ENCODE results near the gene SLC44A5.
"Not testable (repeated sequence)": the region's sequence is repeated elsewhere in the genome, so short reads cannot be mapped to it uniquely, and the experiment has no call there.

SLC44A5 gene

DNA sequence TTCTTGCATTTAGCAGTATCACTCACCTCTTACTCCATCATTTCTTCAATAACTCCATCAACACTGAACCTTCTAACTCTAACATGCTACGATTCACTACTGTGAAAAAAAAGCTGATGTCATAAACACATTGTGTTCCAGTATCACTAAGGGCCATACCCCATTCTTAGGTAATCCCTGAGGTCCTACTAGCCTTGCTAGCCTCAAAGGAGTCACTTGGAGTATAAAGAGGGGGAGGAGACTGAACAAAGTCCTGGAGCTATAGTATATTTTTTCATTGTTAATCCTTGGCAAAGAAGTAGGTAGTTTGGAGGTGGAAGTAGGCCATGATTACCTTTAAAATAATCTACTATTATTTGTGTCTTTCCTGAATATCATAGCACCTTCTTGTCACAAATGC lies at the start of gene SLC44A5:
SLC44A5 (minus strand) TSS at position 101 of the 400 bp plus-strand sequence. CDS start 69,667 bp downstream, outside the sequence.
- DNase-seq = no peak

DNA sequence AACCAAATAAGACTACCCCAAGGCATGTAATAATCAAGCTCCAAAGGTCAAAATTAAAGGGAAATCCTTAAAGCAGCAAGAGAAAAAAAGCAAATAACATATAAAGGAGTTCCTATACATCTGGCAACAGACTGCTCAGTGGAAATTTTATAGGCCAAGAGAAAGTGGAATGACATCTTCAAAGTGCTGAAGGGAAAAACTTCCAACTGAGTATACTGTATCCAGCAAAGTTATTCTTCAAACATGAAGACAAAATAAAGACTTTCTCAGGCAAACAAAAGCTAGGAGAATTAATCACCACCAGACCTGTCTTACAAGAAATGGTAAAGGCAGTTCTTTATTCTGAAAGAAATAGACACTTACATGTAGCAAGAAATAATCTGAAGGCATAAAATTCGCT lies 45.0 kb upstream of the SLC44A5 start:
- DNase-seq = no peak

DNA sequence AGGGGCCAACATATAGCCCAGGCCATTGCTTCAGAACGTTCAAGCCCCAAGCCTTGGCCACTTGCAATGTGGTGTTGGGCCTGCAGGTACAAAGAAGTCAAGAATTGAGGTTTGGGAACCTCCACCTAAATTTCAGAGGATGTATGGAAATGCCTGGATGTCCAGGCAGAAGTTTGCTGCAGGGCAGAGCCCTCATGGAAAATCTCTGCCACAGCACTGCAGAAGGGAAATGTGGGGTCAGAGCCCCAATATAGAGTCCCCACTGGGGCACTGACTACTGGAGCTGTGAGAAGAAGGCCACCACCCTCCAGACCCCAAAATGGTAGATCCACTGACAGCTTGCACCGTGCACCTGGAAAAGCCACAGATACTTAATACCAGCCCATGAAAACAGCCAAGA lies 36.3 kb upstream of the SLC44A5 start:
- not testable (repeated sequence) for DNase-seq

DNA sequence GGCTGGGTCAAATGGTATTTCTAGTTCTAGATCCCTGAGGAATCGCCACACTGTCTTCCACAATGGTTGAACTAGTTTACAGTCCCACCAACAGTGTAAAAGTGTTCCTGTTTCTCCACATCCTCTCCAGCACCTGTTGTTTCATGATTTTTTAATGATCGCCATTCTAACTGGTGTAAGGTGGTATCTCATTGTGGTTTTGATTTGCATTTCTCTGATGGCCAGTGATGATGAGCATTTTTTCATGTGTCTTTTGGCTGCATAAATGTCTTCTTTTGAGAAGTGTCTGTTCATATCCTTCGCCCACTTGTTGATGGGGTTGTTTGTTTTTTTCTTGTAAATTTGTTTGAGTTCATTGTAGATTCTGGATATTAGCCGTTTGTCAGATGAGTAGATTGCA lies 34.2 kb upstream of the SLC44A5 start:
- not testable (repeated sequence) for DNase-seq

DNA sequence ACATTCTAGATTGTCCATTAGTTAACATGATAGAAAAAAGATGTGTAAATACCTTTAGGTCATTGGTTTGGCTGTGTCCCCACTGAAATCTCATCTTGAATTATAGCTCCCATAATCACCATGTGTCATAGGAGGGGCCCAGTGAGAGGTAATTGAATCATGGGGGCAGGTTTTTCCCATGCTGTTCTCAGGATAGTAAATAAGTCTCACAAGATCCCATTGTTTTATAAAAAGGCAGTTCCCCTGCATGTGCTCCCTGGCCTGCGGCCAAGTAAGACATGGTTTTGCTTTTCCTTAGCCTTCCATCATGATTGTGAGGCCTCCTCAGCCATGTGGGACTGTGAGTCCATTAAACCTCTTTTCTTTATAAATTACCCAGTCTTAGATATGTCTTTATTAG lies 32.5 kb upstream of the SLC44A5 start:
- peak; percentile 7 for DNase-seq

DNA sequence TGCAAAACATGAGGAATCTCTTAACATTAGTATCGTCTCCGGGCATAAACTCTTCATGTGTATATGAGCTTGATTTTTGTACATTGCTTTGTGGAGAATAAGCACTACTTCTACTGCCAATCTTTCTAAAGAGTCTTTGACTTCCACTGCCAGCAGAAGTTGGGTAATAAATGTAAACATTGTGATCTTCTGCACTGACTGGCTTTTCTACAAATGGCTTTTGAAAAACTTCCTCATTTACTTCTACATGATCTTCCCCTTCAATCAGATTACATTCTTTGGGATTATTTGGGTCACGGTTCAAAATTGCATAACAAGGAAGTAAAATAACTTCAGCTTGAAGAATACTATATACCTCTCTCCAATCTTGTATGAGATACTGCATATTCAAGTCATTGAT lies 30.4 kb upstream of the SLC44A5 start:
- DNase-seq = no peak

DNA sequence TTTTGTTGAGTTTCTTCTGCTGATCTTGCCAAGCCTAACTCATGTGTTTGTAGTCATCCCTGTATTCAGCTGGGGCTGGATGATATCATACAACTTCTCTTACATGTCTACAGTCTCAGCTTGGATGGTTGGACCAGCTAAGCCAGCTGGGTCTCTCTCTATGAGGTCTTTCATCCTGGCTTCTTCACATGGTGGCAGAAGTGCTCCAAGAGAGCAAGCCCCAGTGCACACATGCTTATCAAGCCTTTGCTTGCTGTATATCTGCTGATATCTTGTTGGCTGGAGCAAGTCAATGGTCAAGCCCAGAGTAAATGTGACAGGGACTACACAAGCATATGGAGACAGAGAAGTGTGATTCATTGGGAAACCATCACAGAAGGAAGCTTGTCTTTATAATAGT lies 29.2 kb upstream of the SLC44A5 start:
- DNase-seq = no peak

DNA sequence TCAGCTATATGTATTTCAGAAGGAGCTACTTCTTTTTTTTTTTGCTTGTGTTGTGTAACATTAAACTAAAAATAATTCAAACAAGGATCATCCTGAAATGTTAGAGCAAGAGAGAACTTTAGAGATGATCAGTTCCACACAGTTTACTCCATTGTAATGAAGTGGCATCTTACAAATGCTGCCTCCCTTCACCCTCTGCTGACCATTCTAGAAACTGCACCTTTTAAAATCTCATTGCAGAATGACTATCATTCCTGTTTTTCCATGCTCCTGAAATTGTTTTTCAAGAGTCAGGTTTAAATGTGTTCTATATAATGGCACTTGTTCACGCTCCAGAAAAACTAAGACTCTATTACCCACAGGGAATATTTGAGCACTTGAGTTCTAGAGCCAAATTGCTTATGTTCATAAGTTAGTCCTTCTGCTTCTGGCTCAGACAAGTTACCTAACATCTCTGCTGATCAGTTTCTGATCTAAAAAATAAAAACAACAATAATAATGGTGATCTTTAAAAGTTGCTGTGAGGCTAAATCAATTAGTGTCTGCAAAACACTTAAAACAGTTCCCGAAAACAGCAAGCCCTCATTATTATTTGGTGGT lies 21.5 kb upstream of the SLC44A5 start:
- peak; percentile 51 for DNase-seq

DNA sequence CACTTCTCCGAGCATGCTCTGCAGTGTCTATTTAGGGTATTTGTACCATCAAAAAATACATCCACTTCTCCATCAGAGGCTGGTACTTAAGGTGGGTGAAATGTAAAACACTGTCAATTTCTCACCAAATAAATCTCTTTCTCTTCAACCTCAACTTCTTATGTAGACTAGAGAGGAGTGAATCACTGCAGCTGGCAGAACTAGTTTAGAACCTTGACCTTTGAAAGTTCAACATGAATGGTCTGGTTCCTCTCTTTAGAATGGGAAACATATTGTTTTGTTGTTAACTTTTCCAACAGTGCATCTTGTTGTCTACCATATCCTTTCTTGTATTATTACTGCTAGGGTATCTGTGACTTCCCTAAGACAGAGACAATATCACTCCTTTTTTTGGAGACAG lies 20.1 kb upstream of the SLC44A5 start:
- no peak for DNase-seq

DNA sequence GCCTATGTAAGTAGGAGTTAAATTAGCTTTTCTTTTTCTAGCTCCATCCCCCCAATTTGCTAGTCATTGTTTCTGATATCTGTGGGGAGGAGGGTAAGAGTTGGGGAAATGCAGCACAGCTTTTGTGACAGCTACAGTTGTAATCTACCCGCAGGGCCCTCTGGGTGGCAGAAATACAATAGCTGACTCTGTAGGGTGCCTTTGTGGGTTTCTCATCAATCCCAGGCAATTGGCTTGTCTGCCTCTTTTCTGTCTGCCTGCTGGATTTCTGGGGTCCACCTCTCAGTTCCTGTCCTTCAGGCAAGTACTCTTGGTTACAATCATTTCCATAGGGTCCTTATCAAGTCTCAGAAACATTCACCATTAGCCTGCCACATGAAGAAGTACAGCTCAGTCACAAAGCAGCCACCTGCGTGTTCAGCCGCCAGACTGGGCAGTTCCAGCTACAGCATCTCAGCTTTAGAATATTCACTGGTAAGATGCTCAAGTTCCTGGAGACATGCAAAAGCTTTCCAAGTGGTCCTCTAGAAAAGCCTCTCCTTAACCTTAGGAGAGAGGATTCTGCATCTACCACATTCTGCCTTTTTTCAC lies 19.2 kb upstream of the SLC44A5 start:
- peak; percentile 79 for DNase-seq

DNA sequence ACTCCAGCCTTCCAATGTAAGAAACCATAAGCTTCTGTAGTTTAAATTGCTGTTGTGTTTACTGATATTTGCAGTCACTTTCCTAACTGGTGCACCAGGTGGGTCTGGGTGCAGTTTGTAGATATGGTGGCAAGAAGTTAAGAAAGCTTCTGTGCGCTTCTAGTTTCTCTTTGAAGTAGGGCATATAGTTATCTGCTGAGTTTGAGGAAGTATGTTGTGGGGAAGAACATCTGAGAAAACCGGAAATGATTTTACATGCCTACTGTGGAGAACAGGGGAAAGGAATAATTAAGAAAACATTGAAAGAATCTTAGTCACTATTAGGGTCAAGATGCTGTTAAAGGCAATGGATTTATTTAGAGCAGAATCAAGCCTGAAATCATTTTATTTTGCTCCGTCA lies 14.9 kb upstream of the SLC44A5 start:
- no peak for DNase-seq

DNA sequence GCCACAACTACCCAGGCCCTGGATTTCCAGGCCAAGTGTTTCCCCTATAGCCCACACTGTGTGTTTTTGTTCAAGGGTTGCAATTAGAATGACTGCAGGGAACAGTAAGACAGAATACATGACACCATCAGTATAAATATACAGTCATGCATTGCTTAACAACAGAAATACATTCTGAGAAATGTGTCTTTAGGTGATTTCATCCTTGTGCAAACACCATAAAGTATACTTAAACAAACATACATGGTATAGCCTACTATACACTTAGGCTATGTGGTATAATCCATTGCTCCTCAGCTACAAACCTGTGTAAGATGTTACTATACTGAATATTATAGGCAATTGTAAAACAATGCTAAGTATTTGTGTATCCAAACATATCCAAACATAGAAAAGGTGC lies 7.5 kb upstream of the SLC44A5 start:
- DNase-seq = no peak

DNA sequence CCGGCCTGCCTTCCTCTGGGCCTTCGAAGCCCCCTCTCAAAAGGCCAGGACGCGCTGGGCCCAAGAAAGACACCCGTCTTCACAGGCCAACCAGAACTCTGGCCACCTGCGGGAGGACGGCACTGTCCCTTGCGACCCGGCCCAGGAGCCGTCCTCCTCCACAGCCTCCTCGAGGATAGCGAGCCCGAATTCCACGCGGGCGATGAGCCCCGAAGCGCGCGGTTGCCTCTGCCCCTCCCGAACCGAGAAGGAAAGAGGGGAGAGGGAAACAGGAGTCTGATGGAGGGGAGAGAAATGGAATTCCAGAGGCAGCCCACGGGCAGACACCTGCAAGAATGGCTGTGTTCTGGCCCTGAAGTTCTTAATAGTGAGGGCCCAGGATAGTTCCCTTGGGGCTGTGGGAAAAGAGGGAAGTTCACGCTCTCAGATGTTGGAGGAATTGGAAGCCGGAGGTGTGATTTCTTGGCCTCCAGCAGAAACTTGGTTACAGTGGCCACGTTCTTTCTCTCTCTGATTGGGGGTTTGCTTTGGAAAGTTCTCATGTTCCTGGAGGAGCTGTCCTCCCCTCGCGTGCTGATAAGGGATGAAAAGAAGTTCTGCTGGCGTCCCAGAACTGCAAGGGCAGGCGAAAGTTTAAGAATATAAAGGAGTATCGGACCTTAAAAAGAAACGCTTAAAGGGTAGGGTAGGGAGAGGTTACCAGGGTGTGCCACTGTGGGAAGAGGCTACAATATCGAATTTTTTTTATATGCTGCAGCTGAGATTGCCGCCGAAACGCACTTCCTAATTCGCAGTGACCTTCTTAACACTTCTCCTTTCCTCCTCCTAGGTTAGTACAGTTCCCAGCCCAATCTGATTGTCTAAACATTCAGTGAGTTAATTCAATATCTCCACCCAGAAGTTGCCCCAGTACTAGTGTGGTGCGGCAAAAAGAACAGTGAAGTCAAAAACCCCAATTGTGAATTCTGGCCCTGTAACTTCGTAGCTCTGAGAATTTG lies 5.8 kb upstream of the SLC44A5 start:
- no peak for DNase-seq

DNA sequence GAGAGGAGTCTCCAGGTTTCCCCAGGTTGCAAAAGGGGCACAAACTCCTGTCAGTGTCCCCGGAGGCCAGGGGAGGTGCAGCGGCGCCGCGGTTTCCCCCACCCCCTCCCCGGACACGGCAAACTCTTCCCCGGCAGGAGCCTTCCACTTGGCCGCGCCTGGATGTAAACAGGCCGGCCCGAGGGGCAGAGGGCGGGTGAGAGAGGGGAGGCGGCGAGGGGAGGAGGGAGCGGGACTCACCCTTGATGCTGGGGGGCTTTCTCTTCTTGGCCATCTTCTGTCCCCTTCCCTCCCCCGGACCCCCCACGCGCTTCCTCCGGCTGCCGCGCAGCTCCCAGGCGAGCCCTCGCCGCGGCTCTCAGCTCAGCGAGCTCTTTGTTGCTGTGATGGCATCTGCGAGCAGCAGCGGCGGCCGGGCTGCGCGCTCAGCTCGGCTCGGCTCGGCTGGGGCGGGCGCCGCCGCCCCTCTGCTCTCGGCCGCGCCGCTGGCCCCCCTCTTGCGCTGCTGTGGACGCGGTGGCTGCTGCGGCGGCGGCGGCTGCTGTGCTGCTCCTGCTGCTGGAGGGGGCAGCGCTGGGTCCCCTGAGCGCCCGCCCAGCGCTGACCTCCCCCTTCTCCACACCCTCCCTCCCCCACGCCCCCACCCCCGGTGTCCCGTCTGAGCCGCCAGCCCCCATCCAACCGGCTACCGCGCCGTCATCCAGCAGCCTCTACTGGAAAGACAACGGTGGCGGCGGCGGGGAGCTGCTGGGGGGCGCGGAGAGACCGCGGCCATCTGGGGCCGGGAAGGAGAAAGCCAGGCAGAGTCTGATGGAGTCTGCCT lies 4.9 kb upstream of the SLC44A5 start:
- DNase-seq = peak; percentile 29

DNA sequence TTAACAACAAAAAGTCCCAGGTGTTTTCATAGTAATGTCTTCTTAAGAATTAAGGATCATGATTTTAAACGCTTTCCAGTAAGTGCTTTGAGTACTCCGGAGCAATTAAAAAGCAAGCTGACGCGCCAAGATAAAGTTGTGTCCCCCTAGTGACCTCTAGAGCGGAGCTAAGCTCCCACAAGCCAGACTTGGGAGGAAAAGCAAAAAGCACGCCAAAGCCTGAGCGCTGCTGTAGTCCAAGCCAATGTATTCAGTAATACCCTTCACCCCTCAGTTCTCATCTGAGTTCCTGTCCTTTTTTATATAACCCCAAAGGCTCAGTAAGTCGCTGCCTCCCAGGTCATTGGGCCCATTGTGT lies 3.5 kb upstream of the SLC44A5 start:
- DNase-seq = peak; percentile 57

DNA sequence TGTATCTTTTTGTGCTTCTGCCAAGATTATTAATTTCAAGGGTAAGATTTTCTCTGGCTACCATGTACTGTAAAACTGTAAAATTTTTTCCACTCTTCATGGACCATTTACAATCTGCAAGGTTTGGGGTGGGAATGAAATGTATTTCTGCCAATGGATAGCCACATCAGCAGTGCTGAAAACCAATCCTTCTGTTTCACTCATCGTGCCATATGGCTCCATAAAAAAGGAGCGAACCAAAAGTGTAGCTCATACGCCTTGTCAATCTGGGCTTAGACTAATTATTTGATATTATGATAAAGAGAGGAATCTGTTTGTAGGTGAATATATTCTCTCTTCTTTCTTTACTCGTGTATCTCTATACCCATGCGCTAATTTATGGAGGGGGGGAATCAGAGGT lies 3.0 kb upstream of the SLC44A5 start:
- DNase-seq = no peak

DNA sequence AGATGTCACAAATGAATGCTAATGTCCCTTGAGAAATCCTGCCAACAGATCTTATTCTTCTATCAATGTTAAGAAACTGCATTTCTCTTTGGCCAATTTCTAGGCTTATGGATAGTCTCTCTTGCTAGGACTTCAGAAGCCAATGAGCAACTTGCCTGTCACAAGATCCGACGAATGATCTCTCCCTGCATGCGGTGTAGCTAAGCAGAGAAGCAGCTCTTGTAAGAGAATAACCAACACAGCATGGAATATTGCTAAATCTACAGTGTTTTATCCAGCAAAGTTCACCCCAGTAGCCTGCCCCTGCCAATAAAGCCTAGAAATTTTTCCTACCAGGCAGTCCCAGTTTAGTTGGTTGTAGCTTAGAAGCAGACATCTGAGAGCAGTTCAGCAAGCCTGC lies 2.1 kb upstream of the SLC44A5 start:
- no peak for DNase-seq

DNA sequence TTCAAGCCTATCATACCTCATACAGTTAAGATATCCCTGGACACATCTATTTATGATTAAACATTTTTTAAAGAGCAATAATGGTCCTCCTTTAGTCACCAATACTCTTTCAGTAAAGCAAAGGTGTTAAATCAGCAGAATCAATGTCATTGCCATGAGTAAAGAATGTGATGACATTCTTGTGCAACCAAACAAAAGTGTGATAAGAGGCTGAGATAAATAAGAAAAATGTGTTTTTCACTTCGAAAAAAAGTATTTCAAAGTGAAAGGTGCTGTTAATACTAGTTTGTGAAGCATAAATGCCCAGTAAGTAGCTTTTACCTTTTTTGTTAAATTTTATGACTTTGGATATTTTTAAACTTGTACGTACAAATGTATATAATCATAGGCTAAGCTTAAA lies 8.4 kb downstream of the SLC44A5 start:
- DNase-seq = no peak

DNA sequence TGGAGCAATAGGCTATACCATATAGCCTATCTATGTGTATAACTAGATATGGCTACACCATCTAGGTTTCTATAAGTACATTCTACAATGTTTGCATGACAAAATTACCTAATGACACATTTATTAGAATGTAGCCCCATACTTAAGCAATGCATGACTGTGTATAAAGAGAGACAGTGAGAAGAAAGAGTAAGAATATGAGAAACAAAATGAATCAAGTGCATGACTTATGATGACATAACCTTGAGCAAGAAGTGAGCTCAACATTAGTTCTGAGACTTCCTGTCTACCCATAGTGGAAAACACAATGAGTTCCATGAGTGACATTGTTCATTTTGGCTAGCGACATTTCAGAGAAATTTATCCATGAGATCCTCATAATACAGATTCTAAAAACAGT lies 10.1 kb downstream of the SLC44A5 start:
- no peak for DNase-seq

DNA sequence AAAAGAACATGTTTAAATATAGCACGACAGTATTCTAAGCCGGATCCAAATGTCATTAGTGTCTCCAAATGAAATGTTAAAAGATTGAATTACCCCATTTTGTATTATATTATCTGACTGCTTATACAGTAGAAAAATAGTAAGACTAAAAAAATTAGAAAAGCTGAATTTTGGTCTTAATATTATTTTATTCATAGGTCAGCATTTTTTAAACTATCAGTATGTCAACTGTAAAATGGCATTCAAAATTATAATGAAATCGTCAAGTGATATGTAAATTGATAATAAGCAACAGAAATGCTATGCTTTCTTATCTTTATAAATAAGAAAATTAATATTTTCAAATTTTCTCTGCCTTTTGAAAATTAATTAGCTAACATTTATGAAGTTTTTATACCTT lies 16.6 kb downstream of the SLC44A5 start:
- DNase-seq = no peak

DNA sequence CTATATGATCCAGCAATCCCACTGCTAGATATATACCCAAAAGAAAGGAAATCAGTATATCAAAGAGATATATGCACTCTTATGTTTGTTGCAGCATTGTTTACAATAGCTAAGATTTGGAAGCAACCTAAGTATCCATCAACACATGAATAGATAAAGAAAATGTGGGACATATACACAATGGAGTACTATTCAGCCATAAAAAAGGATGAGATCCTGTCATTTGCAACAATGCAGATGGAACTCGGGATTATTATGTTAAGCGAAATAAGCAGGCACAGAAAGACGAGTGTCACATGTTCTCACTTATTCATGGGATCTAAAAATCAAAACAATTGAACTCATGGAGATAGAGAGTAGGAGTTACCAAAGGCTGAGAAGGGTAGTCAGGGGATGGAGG lies 17.5 kb downstream of the SLC44A5 start:
- not testable (repeated sequence) for DNase-seq

DNA sequence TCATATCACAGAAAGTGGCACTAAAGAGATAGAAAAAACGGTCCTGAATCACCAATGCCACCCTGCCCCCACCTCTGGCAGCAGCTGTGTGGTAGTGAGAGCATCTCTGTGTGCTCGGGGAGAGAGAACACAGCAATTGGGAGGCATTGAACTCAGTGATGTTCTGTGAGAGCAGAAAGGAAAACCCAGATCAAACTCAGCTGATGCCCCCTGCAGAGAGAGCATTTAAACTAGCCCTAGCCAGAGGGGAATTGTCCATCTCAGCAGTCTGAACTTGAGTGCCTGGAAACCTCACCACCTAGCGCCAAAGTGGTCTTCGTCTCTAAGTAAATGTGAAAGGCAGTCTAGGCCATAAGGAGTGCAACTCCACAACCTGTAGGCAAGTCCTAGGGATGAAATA lies 21.3 kb downstream of the SLC44A5 start:
- DNase-seq = no peak
